ENCODE measurements around the gene NAA35.

The NAA35 gene

GRCh38 chr9:86064220-86064619, 123.3 kb downstream of the NAA35 start:
- no peak for DNase-seq

GRCh38 chr9:86069206-86069869, 128.4 kb downstream of the NAA35 start:
- DNase-seq, result no peak
